Astrocyte of the cerebellum (primary cell): ENCODE data around the gene ASPHD1.

Experiments used
- DNase-seq: peaks from one replicate; pipeline ENCODE4 v3.0.0-alpha.2; 2011; ENCODE audit warnings: low read depth
- H3K4me3 ChIP-seq: 2 replicates; pipeline ENCODE4 v1.5.1; 2011; ENCODE audit warnings: mild to moderate bottlenecking, low read depth, low read length, moderate library complexity
- CTCF ChIP-seq: IDR thresholded peaks from 2 replicates; pipeline ENCODE4 v1.5.1; 2012; ENCODE audit warnings: low read length, low read depth, moderate library complexity, mild to moderate bottlenecking; ENCODE audit errors: missing control alignments
- in situ Hi-C: cut with HindIII; loops from 2 replicates; pipeline ENCODE4 v1.10.0; 2017; ENCODE audit warnings: low sequenced_read_pairs

Gene ASPHD1

GRCh38 chr16:29900102-29900887, at the start of gene ASPHD1:
Gene ASPHD1, plus strand, starts transcription at chr16:29900488. Its CDS starts 484 bp downstream, at chr16:29900972.
- H3K4me3 ChIP-seq = peak within 1 kb of the TSS; percentile 55
- TF ChIP-seq CTCF = no peak
- DNase-seq = no peak
- in situ Hi-C loops = no loop called here

- TF ChIP-seq CTCF = no peak
- DNase-seq = no peak
- no peak overlapping the region for H3K4me3 ChIP-seq
- in situ Hi-C loops = no loop called here
Observed at GRCh38 chr16:29850998-29851397, 49.3 kb upstream of the ASPHD1 start.

GRCh38 chr16:29852654-29853053, 47.6 kb upstream of the ASPHD1 start:
- H3K4me3 ChIP-seq = no peak overlapping the region
- in situ Hi-C loops = no loop called here
- DNase-seq = no peak
- TF ChIP-seq CTCF = no peak

GRCh38 chr16:29854520-29855100, 45.7 kb upstream of the ASPHD1 start:
- H3K4me3 ChIP-seq = no peak overlapping the region
- DNase-seq = no peak
- in situ Hi-C loops = no loop called here
- TF ChIP-seq CTCF = no peak

GRCh38 chr16:29857133-29857760, 43.0 kb upstream of the ASPHD1 start:
- in situ Hi-C loops = no loop called here
- no peak for DNase-seq
- TF ChIP-seq CTCF = no peak
- no peak overlapping the region for H3K4me3 ChIP-seq

GRCh38 chr16:29858149-29858849, 42.0 kb upstream of the ASPHD1 start:
- H3K4me3 ChIP-seq = no peak overlapping the region
- in situ Hi-C loops = no loop called here
- no peak for DNase-seq
- TF ChIP-seq CTCF = no peak
